Activated CD4-positive, alpha-beta T cell treated with anti-CD3 and anti-CD28 coated beads for 24 hours (primary cell): ENCODE results near the gene LIPK.
A peak's percentile ranks its signal among the peaks of the same experiment; 100 is the strongest.
"Not testable (repeated sequence)": the region's sequence is repeated elsewhere in the genome, so short reads cannot be mapped to it uniquely, and the experiment has no call there.

Source experiments
- DNase-seq, 2 donors: peaks; one replicate each; pipeline ENCODE4 v3.0.0-alpha.2; 2020; ENCODE audit warnings: low read depth in 2 of 2

LIPK gene

DNA sequence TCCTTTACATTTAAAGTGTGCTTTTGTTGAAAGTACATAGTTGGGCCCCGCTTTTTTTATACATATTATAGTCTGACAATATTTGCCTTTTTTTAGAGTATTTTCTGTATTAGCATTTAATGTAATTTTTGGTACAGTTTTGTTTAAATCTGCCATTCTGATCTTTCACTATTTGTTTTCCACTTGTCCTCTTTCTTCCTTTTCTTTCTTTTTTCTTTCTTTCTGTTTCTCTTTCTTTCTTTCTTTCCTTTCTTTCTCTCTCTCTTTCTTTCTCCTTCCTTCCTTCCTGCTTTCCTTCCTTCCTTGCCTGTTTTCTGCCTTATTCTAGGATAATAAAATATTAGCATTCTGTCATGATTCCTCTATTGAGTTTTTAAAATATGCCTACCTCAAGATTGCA, 9.5 kb downstream of the LIPK start:
- DNase-seq = no peak

DNA sequence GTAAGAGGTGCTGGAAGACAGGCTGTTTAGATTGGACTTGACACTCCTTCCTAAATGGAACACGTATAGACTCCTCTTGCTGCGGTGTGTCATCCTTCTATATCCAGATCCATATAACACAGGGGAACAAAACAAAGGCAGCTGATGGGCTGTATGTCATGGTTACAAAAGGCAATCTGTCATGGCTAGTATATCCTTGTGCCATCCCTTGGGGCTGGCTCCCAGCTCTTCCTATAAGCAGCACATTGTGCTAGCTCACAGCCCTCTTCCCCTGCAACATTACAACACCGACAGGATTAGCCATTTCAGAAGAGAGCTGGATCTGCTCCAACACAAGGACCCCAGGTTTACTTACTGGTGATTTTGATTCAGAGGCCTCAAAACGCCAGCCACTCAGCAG, 15.3 kb downstream of the LIPK start:
- no peak for DNase-seq

DNA sequence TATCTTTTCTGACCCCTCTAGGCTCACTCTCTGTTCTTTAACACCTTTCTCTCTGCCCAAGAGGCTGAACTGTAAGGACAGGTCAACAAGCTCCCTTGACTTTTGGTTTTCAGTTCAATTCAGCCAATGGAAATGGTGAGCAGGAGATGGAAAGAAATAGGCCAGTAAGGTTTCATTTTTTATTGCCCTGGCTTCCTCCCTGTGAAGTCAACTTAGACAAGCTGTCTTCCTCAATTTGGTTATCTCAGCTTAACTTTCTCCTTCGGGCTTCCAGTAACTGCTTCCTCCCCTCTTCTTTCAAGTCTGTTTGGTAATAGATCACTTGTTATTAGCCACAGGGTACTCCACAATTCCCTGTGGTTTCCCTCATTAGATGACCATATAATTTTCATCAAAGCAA, 19.7 kb downstream of the LIPK start:
- DNase-seq = no peak

DNA sequence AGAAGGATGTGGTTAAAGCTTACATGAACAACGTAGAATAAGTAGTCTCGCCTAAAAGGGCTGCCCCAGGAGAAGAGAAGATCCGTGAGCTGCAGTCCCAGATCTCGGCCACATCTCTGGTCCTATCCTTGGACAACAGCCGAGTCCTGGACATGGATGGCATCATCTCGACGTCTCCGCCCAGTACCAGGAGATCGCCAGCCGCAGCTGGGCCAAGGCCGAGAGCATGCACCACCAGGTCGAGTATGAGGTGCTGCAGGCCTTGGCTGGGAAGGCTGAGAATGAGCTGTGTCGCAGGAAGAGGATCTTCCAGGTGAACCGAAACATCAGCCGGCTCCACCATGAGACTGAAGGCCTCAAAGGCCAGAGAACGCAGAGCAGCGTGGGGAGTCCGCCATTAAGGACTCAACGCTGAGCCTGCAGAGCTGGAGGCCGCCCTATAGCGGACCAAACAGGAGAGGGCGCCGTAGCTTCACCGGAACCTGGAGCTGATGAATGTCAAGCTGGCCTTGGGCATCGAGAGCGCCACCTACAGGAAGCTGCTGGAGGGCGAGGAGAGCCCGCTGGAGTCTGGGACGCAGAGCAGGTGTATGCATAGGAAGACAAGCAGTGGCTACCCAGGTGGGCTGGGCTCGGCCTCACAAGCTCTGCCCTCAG, 22.2 kb downstream of the LIPK start:
- peak in 1 of 2 donors; percentile 47 for DNase-seq

DNA sequence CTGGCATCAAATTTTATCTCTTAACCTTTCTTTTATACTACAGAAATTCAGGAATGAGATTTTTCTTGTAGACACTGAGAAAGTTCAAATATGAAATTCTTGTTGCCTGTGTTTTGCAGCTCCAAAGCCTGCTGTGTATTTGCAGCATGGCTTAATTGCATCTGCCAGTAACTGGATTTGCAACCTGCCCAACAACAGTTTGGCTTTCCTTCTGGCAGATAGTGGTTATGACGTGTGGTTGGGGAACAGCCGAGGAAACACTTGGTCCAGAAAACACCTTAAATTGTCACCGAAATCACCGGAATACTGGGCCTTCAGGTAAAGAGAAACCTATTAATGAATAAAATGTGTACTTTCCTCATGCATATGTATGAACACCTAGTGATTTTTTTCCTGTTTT, 24.8 kb downstream of the LIPK start:
- DNase-seq = no peak

DNA sequence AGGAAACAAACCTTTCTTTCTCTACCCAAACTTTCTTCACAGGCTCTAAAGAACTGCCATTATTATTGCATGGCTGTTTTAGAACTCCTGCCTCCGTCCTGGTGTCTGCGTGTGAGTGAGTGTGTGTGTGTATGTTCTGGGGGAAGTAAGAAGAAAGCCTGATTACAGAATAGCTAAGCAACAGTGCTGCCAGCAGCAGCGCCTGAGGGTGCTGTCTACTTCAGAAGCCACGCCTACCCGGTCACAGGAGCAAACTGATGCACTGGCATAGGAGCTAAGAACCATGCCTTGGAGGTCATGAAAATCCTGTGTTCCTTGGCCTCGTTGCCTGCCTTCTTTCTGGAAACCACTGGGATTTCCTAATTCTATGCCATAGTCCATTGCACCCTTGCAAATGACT, 25.2 kb downstream of the LIPK start:
- no peak for DNase-seq

DNA sequence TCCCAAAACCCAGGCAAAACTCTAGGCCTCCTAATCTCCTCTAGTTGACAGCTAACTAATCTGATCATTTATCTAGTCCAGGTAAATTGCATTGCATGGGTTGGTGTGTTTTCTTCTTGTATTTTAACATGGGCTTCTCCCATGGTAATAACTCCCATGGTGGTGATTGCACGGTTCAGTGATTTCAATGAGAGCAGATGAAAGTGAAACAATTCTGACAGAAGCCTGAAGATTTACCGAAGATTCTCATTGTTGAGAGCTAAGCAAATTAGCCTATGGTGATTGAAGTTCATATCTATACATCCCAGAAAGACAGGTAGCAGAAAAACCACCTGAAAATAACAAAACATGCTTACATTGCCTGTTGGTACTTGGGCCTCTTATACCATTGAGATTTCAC, 27.2 kb downstream of the LIPK start:
- no peak for DNase-seq

DNA sequence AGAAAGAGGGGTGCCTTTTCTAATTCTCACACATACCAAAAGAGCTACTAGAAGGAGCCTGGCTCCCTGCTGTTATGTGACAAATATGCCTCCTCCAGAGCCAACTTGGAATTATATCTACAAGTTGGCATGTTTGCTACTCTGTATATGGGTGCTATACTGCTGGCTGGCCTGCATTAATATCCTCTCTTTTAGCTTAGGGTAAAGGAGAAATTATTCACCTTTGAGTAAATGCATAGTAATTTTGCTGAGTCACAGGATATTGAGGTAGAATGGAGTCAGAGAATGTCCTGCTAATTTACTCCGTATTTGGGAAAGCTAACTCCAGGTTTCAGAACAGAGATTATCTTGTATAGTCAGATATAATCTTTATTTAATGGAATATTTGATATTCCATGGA, 29.6 kb downstream of the LIPK start:
- DNase-seq = no peak

DNA sequence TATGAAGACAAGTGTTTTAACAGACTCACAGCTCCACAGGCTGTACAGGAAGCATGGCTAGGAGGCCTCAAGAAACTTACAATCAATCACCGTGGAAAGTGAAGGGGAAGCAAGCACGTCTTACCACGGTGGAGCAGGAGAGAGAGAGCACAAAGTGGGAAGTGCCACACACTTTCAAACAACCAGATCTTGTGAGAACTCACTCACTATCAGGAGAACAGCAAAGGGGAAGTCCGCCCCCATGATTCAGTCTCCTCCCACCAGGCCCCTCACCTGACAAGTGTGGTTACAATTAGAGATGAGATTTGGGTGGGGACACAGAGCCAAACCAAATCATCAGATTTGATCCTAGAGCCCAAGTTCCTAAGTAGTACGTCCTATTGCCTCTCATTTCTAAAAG, 35.9 kb downstream of the LIPK start:
- DNase-seq = not testable (repeated sequence)

DNA sequence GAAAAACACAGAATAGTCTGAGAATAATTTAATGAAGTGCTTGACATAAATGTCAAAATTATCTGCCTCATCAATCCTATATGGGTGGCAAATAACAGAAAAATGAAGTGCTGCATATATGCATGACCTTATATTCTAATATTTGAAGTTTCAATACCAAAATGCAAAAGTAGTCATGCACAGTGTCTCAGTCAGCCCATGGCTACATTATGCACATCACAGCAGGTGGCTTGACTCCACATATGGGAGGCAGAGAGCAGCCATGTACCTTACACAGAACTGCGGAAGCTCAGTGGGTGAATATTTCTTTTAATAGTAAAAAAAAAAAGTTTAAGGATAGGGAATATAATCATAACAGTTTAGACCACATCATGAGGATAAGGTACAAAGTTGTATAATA, 36.4 kb downstream of the LIPK start:
- DNase-seq = no peak

DNA sequence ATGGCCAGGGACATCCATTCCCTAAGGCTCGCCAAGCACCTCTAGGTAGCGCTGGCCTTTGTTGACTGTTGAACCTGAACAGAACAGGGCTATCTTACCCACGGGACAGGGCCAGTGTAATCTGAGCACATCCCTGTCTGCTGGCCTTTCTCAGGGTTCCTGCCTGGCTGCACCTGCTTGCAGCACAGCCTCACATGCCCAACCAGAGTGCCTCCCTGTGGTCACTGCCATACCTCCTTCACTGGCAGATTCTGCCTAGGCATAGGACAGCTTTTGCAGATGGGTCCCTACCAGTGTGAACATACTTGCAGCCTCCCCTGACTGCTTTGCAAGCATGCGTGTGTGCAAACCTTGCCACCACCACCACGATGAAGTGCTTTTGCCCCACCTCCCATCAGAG, 38.0 kb downstream of the LIPK start:
- no peak for DNase-seq

DNA sequence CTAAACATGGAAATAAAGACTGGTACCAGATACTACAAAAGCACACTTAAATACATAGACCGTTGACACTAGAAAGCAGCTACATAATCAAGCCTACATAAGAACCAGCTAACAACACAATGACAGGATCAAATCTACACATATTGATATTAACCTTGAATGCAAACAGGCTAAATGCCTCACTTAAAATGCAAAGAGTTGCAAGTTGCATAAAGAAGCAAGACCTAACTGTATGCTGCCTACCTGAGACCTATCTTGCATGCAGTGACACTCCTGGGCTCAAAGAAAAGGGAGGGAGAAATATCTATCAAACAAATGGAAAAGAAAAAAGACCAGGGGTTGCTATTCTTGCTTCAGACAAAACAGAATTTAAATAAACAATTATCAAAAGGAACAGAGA, 39.6 kb downstream of the LIPK start:
- DNase-seq = no peak

DNA sequence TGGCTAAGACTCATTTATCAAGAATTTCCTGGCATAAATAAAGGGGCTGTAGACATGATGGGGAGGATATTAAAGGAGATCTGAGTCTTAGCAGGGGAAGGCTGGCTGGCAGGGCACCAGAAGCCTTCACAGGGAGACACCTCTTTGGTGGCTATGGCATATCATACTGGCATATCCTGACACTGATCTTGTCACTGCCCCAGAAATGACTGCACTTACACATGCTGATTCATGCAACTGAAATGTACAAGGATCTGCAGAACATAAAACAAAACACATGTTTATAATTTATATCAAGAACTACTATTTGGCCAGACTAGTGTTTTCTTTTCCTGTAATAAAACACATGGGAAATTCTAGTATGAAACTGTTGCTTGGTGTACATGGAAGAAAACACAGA, 48.2 kb downstream of the LIPK start:
- no peak for DNase-seq

DNA sequence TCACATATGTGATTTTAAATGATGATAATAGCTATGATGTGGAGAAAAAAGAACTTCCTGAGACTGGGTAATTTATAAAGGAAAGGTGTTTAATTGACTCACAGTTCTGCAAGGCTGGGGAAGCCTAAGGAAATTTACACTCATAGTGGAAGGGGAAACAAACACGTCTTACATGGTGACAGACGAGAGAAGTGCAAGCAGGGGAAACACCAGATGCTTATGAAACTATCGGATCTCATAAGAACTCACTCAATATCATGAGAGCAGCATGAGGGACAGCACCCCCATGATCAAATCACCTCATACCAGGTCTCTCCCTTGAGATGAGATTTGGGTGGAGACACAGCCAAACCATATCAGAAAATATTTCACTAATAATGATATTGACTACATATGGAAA, 49.7 kb downstream of the LIPK start:
- peak in 1 of 2 donors; percentile 9 for DNase-seq

DNA sequence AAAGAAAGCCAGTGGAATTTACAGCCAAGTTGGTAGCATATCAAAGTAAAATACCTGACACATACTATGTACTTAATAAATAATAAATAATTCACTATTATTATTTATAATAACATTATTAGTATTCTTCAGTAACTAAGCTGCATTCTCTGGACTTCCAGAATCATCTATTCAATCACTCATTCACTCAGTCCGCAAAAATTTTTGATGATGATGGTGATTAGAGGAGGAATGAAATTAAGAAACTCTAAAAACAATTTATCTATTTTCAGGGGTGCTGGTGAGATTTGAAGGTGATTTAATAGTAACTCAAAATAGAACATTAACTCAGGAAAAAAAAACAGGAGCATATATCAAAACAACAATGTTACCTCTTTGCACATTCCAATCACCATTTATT, 50.6 kb downstream of the LIPK start:
- no peak for DNase-seq

DNA sequence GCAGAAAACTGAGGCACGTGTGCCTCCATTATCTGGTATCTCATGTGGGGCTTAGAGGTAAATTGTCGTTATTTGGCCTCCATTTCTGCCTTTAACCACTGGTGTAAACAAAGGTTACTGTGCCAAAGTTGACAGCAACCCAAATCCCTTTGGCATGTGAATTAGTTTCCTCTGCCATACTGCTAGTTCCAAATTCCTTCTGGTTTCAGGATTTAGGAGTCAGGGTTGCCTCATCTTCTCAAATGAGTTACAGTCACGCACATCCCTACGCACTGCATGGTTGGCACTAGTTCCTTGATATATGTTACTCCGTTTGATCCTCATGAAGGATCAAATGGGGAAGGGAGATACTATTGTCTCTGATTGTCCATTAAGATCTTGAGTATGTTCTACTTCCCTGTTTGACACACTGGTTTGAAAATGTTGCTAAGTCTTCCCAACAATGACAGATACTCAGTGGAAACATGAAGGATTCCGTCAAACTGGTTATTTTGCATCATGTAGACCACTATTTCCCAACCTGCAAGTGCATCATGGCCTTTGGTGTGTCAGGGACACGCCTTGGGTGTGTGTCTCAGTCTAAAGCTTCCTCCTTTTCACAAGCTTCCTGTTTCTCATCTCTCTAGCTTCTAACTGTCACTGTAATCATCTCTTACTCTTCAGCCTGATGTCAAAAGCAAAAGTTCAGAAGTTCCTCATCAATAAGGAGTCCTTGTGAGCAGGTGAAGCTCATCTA, 53.5 kb downstream of the LIPK start, which contains the start of gene LIPN:
LIPN (plus strand) TSS at position 655 of the 736 bp plus-strand sequence. CDS start 1,386 bp downstream, outside the sequence.
- no peak for DNase-seq

DNA sequence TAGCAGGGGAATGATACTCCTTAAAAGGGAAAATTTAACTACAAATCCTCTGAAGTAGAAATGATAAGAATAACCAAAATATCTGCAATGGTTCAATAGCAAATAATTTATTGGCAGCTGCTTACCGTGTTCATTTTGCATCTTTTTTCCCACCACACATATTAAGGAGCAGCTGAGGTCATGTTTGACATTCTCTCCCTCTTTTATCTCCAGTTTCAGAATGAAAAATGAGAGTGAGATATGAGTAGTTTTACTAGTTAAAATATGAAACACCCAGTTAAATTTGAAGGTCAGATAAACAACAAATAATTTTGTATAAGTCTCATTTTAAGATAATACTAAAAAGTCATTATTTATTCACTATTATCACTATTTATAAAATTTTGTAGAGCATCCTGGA, 56.9 kb downstream of the LIPK start:
- DNase-seq = no peak

DNA sequence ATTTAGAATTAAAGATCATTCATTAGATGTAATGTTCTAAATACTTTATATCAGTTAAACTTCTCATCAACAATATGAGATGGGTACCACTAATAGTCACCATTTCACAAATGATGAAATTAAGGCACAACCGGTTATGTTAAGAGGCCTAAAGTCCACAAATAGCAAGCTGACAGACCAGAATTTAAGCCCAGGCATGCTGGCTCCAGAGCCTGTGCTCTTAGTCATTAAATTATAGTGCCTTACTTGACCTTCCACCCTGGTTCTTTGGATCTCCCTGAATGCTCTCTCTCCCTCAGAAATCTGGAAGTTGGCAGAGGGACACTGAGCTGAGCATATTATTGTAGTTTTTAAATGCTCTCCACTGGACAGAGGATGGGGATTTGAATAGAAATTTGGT, 57.4 kb downstream of the LIPK start:
- DNase-seq = no peak

DNA sequence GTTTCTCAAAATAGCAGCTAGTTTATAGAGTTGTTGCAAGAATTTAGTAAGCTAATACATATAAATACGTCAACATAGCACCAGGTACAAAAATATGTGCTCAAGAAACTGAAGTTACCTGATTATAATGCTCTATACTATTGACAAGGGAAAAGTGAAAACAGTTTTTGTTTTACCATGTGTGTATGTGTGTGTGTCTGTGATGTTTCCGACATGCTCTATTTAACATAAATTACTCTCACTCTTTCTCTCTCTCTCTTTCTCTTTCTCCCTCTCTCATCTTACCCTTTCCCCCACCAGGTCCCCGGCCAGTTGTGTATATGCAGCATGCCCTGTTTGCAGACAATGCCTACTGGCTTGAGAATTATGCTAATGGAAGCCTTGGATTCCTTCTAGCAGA, 58.1 kb downstream of the LIPK start:
- DNase-seq = no peak

DNA sequence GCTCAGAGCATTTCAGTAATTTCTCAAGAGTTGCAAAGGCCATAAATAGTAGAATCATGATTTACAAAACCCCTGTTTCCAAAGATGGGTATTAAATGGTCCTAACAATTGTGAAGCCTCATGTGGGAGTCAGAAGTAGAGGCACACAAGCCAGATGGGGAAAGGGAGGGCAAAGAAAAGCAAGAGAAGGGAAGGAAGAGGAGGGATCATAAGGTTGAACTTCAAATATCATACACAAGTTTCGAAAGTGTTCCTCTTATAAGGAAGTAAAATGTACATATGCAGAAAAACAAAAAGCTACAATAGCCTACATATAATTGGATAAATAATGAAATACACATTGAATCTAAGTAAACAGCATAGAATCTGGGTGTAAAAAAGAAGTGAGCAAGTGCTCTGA, 59.8 kb downstream of the LIPK start:
- DNase-seq = no peak

DNA sequence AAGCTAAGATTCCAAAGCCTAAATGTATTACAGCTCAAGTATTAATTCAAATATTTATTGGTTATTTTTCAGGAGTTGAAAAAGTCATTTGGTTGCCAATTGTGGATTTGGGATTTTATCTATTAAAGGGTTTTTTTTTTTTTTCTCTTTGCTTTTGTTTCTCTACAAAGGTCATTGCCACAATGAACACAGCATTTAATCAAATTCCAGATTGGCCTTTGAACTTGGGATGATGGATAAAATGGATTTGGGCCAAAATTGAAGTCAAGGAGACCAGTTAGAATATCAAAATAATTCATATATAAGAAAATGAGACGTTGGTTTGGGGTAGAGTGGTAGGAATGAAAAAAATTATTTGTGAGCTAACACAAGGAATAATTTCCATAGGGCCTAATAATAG, 63.3 kb downstream of the LIPK start:
- DNase-seq = no peak

DNA sequence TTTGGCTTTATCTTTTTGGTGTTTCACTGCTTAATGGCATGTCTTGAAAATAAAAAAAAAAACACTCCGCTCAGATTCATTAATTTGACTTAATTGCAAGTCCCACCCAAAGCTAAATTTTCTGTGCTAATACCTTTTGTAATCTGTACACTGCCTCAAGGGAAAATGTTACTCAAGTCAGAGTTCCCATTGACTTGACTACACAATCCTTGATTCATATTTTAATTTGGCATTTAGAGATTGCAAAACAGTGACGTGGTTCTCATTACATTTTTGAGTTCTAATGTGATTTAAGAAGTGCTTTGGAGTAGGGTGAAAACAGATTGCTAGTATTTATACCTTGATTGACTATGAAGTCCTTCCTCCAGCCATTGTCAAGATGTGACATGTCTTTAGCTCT, 75.2 kb downstream of the LIPK start:
- no peak for DNase-seq

DNA sequence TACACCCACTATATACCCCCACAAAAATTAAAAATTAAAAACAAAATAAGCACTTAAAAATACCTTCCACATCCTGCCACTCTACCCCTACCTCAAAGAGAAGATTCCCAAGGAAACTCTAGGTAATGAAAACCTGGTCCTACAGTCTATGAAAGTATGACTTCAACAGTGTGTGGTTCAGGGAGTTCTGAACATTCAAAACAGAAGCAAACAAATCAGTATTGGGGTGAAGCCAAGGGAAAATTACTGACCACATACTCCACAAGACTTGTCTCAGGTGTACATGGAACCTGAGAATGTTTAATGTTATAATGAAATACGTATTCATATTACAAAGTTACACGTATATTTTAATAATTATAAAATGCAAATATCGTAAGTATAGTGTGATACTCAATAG, 76.2 kb downstream of the LIPK start:
- DNase-seq = no peak

DNA sequence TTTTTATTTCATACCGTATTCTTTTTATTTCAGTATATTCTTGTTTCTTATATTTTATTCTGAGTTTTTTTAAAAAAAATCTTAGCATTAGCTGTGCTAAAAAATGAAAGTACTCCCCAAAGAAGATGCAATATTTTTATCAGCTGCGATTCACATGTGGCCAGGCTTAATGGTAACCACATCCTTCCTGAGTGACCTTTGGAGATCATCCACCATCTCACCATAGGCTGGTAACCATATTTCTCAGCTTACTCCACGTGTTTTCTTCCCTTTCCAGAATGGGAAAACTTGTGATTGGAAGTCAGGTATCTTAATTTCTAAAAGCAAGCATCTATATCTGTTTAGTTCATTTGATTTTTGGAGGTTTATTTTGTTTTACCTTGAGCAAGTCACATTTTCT, 77.7 kb downstream of the LIPK start:
- DNase-seq = no peak
